GM10248 (cell line): ENCODE data around the gene NACC2.

Experiments
- CTCF ChIA-PET: fragments of 300-600 bp; sonication (Branson Sonifier 250); formaldehyde crosslinking; extraction: SDS; loops from one replicate; lab custom pipeline; 2021; ENCODE audit warnings: antibody characterized with exemption; lab: Yijun Ruan, JAX
- POLR2A ChIA-PET: fragments of 350-650 bp; sonication (Branson Sonifier 250); formaldehyde crosslinking; extraction: SDS; loops from one replicate; lab custom pipeline; 2020; ENCODE audit warnings: antibody characterized with exemption; lab: Yijun Ruan, JAX
- DNase-seq: peaks from one replicate; pipeline ENCODE4 v3.0.0; 2012; ENCODE audit errors: extremely low spot score
- CTCF ChIP-seq: IDR thresholded peaks from 2 replicates; pipeline ENCODE4 v1.5.1; 2012; ENCODE audit warnings: mild to moderate bottlenecking, low read depth; ENCODE audit errors: extremely low read depth, missing control alignments, control extremely low read depth

The NACC2 gene

GRCh38 chr9:135956802-135957174 is 138.3 kb downstream of the NACC2 start:
- CTCF ChIA-PET, result interaction anchor here (0.7 to 2.9 kb wide), 2 partner anchors 10 to 11 kb away, joined by 4 to 21 read pairs; no protein-coding TSS in a partner anchor
- TF ChIP-seq CTCF, result no peak
- no peak for DNase-seq
- POLR2A ChIA-PET, result no interaction called here
